ENCODE data around the gene CMTM6. TPM values are rescaled to one million over a fixed set of nuclear protein-coding genes. Genes with fewer than 3 reads are reported as not detected.
"Not testable (repeated sequence)": the region's sequence is repeated elsewhere in the genome, so short reads cannot be mapped to it uniquely, and the experiment has no call there.

CMTM6 gene, protein sequence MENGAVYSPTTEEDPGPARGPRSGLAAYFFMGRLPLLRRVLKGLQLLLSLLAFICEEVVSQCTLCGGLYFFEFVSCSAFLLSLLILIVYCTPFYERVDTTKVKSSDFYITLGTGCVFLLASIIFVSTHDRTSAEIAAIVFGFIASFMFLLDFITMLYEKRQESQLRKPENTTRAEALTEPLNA
- polyA plus RNA-seq (2013, experiment 1 of 2; ENCODE audit: insufficient read length), result 42.7 TPM
- polyA plus RNA-seq (2013, experiment 2 of 2; ENCODE audit: insufficient read length), result 48.1 TPM

DNA sequence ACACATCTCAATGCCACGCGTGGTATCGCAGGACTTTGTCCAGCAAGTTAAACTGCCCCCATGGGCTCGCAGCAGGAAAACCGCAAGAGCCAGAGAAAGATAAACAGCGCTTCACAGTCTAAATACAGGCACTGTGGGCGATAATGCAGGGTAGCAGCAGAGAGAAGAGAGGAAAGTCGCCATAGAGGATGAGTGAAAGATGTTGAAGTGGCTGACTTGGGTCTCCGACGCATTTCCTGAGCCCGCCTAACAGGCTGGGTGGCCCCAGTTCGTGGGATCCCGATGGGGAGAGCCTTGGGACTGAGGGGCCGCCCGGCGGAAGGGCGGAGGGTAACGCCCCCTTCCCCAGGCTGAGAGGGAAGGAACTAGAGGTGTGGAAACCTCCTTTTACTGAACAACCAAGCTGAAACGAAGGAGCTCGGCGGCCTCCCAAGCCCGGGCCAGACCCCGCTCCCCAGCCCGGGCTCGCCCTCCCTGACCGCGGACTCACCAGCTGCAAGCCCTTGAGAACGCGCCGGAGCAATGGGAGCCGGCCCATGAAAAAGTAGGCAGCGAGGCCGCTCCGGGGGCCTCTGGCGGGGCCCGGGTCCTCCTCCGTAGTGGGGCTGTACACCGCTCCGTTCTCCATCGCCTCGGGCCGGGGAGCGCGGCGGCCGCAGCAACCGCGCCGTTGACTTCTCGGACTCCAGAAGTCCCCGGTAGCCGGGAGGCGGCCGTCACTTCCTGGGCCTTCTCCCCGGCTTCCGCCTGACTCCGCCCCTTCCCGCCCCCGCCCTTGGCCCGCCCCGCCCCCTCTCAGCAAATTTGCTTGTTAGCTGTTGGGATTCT, at the start of gene CMTM6:
TSS of gene CMTM6 (minus strand) at position 735 of the 828 bp plus-strand sequence. CDS start at position 628, 107 bp downstream.
- peak; percentile 79 for DNase-seq

DNA sequence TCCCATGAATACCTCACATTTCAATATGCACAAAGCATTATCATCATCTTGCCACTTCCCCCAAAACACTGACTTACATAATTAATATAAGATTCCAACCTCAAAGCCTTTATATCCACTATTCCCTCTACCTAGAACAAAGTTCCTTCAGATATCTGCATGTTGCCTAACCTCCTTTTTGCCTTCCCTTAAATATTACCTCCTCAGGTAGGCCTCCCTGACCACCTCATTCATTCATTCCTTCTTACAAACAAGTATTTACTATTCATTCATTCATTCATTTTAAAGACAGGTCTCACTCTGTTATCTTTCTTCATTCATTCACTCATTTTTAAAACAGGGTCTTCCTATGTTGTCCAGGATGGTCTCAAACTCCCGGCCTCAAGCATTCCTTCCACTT, 49.4 kb upstream of the CMTM6 start:
- DNase-seq, result no peak

DNA sequence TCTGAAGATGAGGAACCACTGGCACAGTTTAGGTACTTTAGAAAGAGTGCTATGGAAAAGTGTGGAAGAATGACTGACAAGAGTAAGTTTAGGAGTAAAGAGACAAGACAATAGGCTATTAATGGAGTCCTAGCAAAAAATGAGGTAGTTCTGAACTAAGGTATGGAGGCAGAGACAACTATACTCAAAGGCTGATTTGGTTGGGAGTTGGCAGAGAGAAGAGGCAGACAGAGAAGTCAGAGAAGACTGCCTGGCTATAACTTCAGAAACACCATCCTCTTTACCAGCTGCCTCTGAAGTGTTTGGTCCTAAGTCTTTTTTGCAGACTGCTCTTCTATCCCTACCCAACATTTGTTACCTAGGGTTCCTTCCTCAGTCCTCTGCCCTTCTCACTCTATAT, 48.8 kb upstream of the CMTM6 start:
- no peak for DNase-seq

DNA sequence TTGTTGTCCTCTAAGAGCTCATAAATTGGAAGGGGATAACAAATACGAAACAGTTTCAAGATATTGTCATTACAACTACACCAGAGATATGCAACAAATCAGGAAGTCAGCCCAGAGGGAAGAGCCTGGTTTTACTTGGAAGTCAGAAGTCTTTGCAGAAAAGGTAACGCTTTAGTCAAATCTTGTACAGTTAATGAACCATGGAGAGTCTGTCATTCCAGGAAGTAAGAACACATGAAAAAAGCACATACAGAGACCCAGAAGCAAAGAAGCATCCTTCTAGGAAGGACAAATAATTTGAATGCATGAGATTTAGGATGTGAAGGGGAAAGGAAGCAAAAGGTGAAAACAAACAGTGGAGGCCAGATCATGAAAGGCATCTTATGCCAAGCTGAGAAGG, 48.4 kb upstream of the CMTM6 start:
- DNase-seq, result no peak

DNA sequence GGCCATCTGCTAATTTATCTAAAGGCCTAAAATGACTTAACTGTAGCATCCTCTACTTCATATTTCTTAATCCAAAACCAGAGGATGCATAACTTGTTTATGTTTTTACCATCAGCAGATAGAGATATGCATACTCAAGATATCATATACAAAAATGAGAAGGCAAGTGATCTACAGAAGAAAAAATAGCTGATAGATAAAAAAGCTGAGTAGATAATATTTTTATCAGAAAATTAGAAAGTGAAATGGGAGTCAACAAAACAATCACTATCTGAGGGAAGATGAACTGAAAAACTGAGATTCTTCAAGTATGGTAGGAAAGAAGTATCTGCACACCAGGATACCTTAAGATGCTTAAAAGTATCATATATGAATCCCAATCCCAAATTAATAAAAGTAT, 42.7 kb upstream of the CMTM6 start:
- DNase-seq, result no peak

DNA sequence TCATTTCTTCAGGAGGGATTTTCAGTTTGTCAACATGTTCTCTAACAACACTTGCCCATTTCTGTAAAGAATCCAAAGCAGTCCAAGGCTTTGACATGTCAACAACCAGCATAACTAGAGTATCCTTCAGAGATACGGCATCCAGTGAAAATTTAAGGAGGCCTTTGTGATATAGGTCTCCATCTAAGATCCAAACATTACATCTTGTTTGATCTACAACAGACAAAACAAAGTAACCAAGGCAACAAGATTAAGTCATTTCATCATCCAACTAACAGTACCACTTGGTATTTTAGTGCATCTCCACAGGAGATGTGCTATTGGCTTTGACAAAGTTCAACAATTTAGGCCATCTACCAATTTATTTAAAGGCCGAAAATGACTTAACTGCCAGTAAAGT, 42.2 kb upstream of the CMTM6 start:
- no peak for DNase-seq

DNA sequence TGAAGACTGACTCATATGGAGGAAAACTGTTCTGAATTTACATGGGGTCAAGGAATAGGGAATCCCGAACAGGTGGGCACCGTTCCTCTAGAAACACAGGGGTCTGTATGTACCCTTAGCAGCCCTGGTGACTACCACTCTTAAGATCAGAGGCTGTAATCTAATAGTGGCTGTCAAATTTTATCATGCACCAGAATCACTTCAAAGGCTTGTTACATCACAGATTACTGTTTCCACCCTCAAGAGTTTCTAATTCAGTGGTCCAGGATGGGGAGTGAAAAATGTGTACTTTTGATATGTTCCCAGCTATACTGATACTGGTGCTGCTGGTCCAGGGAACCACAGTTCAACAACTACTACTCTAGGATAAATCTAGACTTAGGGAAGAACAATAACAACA, 40.2 kb upstream of the CMTM6 start:
- DNase-seq, result no peak

DNA sequence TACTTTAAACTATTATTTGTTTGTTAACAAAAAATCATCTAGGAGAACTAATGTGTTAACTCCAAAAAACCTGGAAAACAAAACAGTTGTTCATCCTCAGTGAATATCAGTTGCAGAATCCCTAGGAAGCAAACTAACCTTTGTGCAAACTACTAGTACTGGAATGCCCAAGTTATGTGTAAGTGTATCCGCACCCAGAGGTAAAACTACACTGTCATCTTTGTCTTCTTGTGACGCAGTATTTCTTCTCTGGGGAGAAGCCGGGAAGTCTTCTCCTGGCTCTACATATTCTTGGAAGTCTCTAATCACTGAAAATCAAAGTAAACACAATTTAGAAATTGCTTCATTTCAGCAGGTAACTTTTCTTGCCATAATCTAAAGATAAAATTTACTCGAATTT, 38.2 kb upstream of the CMTM6 start:
- no peak for DNase-seq

DNA sequence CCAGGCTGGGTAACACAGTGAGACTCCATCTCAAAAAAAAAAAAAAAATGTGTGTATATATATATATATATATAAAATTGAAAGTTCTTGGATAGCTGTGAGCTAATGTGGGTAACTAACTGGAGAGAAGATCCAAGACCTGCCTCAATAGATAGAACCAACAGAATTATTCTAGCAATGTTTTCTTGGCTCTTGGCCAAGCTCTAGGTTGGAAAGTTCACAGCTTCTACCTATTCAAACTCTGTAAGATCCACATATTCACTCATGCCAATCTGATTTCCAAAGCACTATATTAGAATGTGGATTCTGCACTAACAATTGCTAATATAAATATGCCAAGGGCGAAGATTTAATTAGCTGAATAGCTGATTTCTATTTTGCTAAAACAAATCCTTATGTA, 29.8 kb upstream of the CMTM6 start:
- DNase-seq, result no peak

DNA sequence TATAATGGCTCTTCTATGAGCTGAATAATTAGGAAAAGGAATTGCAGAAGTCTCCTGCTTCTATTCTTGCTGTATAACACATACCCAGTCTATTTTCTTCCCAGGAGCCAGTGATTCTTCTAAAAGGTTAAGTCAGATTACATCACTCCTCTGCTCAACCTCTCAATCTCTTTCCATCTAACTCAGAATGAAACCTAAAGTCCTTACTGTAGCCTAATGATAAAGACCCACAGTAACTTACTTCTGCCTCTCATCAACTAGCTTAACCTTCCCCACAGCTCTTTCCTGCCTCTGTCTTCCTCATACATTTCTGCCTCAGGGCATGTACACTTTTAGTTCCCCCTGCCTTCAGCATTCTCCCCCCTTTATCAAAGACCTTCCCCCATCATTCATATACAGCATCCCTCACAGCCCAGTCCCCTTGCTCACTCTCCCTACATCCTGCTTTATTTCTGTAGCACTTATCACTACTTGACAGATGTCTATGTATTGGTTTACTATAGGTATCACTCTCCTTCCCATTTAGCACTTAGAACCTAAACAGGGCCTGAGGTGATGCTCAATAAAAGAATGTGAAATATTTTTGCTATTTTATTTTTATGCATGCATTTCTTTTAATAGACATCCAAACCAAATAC, 28.5 kb upstream of the CMTM6 start:
- DNase-seq, result no peak

DNA sequence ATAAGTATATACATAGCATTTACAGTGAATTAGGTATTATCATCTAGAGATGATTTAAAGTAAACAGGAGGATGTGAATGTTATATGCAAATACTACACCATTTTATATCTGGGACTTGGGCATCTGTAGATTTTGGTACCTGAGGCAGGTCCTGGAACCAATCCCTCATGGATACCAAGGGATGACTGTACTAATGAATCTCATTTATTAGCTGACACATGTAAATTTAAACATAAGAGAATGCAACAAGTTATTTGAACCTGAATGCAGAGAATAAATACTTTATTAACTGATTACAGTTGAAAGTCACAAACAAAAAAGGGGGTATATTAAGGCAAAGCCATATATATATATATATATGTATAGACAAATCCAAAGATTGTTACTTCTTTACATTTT, 23.1 kb upstream of the CMTM6 start:
- no peak for DNase-seq

DNA sequence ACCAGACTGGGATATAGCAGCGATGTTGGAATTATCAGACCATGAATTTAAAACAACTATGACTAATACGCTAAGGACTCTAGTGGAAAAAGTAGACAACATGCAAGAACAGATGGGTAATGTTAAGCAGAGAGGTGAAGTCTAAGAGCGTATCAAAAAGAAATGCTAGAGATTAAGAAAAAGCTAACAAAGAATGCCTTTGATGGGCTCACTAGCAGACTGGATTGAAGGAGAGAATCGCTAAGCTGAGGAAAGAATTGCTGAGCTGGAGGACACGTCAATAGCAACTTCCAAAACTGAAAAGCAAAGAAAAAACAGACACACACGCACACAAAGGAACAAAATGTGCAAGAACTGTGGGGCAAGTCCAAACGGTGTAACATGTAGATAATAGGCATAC, 20.0 kb upstream of the CMTM6 start:
- no peak for DNase-seq

DNA sequence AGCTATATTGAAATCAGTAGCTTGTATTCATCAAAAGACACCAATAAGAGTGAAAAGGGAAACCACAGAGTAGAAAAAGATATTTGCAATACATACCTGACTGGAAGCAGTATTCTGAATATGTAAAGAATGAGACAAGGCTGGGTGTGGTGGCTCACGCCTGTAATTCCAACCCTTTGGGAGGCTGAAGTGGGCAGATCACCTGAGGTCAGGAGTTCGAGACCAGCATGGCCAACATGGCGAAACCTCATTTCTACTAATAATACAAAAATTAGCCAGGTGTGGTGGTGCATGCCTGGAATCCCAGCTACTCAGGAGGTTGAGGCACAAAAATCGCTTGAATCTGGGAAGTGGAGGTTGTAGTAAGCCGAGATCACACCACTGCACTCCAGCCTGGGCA, 16.3 kb upstream of the CMTM6 start:
- not testable (repeated sequence) for DNase-seq

DNA sequence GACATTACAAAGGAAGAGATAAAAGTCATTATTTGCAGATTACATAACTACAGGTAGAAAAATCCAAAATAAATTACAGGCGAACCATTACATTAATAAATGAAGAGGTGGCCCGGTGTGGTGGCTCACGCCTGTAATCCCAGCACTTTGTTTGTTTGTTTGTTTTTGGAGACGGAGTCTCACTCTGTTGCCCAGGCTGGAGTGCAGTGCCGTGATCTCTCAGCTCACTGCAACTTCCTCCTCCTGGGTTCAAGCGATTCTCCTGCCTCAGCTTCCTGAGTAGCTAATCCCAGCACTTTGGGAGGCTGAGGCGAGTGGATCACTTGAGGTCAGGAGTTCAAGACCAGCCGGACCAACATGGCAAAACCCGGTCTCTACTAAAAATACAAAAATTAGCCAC, 14.1 kb upstream of the CMTM6 start:
- DNase-seq, result not testable (repeated sequence)

DNA sequence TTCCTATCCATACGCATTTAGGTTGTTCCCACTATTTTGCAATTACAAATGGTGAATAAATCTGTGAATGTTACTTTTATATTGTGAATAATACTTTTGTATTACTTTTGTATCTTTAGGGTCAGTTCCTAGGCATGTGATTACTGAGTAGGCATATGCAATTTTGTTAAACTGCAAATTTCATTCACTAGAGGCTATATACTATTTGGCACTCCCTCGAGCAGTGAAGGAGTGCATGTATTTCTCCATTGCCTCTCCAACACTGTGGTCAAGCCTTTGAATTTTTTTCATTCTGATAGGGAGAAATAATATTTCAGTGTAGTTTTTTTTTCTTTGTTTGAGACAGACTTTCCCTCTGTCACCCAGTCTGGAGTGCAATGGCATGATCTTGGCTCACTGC, 8.4 kb upstream of the CMTM6 start:
- DNase-seq, result no peak

DNA sequence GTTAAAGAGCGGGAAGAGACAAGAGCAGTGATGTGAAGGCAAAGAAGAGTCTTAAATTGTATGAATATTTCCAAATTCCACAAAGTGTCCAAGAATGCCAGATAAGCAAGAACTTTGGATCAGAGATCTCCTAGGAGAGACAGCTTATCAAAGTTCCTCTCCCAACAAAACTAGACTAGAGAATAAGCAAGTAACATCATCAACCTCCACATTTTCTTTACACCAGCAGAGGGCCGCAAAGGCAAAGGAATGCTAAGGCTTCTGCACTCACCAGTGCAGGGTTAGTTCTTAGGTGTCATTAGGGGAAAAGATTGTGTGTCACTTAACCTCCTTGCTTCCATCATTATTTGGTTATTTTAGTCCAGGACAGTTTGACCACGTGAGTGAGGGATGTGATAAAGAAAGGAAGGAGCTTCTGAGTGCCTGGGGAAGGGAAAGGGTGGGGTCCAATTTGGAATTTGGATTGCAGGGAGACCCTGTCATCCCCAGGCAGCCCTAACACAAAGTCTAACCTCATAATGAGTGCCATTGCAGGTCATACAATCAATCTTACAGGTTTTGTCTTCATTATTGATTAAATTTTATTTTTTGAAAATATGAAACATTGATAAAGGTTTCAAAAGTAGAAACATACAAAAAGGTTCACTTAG, 7.5 kb upstream of the CMTM6 start:
- peak; percentile 71 for DNase-seq

DNA sequence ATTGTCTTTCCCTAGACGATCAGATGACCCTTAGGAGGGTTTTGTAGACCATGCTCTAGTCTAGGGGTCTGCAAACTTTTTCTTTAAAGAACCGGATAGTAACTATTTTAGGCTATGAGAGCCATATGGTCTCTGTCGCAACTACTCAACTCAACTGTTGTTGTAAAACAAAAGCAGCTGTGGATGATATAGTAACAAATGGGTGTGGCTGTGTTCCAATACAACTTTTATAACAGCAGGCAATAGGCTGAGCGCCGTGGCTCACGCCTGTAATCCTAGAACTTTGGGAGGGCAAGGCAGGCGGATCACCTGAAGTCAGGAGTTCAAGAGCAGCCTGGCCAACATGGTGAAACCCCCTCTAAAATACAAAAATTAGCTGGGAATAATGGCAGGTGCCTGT, 6.1 kb upstream of the CMTM6 start:
- DNase-seq, result peak; percentile 6

DNA sequence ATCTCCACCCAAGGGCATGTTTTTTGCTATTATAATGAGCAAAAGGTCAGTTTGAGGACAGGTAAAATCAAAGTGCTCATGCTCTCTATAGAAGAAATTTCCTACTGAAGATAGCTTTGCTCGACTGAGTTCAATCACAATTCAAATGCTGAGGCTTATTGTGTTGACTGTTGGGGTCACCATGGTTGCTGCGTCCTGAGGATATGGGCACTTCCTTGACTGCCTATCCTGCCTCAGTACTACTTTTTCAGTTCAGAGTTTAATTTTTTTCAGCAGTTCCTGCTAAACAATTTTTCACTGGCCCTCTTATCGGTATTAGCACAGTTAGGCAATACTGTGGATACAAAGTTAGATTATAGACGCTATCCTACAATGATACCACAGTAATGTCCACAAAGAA, 3.8 kb upstream of the CMTM6 start:
- no peak for DNase-seq

DNA sequence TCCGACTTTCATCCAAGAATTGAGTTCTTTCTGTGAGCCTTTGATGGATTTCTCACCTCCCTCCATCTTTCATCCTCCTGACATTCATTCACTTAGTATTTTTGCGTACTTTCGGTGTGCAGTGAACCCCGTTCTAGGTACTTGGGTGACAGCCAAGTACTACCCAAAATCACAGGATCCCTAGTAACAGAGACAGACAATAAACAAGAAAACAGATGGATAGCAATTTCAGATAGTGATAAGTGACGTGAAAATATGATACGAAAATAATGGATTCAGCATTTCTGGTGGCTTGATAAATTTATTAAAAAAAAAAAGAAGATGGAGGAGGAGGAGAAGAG, 264 bp upstream of the CMTM6 start:
- no peak for DNase-seq

DNA sequence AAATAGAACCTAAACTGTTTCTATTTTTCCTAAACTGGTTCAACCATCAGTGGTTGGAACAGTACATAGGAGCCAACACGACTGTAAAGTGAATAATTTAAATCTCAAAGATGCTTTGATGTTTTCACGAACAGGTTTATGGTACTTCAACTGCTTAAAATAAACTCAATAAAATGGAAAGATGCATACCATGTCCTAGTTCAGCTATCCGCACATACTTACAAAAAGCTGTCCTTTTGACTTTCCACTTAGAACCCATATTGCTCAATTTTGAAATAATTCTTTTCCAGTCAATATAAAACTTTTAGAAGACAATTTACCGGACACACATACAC, 902 bp downstream of the CMTM6 start:
- DNase-seq, result no peak

DNA sequence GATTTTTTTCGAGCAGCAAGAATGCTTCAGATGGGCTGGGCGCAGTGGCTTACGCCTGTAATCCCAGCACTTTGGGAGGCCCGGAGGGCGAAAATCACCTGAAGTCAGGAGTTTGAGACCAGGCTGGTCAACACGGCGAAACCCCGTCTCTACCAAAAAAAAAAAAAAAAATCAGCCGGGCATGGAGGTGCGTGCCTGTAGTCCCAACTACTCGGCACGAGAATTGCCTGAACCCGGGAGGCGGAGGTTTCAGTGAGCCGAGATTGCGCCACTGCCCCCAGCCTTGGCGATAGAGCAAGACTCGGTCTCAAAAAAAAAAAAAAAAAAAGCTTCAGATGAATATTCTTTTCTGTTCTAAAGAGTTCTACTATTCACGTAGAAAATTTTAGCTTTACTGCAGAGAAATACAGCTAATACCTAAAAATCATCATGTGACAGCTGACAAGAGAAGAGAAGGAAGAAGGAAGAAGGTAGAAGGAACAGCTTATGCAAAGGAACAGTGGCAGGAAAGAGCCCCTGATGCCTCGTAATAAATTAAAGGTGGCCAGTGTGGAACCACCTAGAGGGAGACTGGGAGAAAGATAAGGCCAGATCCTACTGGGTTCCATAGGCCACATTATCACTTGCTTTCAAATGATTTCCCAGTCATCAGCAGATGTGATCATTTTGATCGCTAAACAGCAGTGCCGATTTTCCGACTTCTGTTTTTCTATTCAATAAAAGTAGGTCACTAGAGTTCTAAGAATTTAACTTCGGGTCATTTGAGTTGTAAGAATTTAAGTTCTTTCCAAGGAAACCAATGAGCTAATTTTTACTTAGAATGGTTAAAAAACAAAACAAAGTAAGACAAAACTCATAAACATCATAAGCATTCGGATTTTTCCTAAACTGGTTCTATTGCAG, 1.5 kb downstream of the CMTM6 start:
- DNase-seq, result no peak

DNA sequence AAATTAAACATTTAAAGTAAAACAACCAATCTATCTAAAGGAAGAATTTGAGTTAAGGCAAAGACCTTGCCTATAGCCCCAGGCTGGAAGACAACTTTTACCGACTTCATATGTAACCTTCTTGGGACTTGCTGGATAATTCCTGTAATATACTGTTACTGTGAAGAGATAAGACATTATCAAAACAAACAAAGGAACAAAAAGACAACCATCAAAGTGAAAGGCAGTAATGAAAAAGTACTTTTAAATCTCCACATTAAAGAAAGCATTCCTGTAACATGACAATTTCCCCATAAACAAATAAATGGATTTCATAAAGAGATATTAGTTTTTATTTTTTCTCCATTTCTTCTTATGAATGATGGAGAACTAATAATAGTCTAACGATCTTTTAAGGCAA, 2.4 kb downstream of the CMTM6 start:
- DNase-seq, result no peak

DNA sequence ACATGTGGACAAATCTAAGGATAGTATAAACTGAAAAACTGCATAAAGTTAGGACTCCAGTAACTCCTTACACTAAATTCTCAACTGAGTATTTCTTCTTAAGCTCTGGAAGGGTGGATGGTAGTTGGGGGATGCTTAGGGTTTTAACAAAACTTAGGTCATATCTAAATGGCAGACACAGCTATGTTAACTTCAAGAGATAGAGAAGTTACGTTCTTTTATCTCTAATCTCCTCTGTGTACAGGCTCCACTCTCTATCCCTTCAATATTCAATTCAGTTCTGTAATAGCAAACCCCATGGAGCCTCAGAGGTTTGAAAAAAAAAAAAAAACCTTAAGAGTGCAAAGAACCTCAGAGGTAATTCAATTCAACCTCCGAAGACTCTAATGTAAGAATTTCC, 3.1 kb downstream of the CMTM6 start:
- DNase-seq, result no peak
